HG02623 (cell line): ENCODE measurements around the gene TRIM65.
"Not testable (repeated sequence)": the region's sequence is repeated elsewhere in the genome, so short reads cannot be mapped to it uniquely, and the experiment has no call there.

ENCODE experiments used
- ATAC-seq: cut with Tn5 transposase; IDR thresholded peaks from one replicate; pipeline ENCODE4 v1.9.1; 2021; ENCODE audit warnings: moderate library complexity; ENCODE audit not compliant: unreplicated experiment

Gene TRIM65

GRCh38 chr17:75897160-75898019 is 639 bp upstream of the TRIM65 start:
- no peak for ATAC-seq

DNA sequence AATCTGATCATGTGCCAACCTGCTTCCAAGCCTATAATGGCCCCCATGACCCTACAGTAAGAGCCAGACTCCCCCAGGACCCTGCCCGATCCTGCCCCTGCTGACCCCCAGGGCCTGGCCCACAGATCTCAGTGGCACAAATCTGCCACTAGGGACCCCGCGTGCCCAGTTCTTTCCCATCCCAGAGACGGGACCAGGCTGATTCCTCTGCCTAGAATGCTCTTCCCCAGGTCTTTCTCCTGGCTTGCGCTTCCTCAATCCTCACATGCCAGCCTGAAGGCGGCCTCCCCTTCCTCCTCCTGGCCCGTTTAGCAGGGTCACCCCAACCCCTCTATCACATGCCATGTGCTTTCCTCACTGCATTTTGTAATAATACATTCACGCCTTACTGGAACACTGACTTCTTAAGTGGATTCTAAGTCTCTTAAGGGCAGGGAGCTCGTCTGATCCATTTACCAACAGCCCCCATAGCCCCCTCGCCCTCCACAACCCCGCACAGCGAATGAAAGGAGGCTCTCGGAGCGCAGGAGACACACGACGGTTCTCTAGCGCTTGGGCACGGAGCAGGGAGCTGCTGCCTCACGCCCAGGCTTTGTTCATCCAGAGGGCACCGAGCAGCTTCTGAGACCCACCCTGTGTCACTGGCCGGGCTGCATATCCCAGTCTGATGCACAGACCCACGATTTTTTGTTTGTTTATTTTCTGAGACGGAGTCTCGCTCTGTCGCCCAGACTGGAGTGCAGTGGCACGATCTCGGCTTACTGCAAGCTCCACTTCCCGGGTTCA is 1.2 kb downstream of the TRIM65 start:
- no peak for ATAC-seq

- no peak for ATAC-seq
These were observed 2.6 kb downstream of the TRIM65 start for GRCh38 chr17:75894049-75894733.

DNA sequence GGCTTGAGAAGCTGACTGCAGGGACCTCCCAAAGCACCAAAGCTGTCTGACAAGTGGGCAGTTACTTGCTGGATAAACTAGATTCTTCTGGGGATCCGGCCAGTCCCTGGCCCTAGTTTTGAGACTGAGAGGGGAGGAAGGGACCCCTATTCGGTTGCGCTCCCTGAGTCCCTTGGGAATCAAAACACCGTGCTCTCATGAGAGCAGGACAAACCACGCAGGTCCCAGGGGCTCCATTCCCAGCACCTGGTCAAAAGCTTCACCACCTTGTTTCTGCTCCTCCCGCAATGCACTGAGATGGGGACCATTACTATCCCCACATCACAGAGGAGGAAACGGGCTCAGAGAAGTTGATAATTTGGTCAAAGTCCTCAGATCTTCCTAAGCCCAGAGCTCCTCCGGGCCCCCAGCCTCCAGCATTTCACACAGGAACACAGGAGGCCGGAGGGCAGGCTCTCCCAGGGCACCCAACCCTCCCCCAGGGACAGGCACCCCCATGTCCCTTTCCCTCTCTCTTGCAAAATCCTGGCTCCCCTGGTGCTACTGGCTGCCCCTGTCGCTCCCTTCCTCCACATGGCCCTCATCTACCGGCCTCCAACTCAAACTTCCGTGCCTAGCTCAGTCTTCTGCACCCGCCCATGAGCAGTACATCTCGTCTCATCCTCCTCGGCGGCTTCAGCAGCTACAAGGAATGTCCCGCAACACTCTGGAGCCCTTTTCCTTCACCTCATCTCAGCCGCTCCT is 3.3 kb downstream of the TRIM65 start:
- ATAC-seq: no peak

- ATAC-seq: no peak
These were observed 4.1 kb downstream of the TRIM65 start for GRCh38 chr17:75892556-75893224.

DNA sequence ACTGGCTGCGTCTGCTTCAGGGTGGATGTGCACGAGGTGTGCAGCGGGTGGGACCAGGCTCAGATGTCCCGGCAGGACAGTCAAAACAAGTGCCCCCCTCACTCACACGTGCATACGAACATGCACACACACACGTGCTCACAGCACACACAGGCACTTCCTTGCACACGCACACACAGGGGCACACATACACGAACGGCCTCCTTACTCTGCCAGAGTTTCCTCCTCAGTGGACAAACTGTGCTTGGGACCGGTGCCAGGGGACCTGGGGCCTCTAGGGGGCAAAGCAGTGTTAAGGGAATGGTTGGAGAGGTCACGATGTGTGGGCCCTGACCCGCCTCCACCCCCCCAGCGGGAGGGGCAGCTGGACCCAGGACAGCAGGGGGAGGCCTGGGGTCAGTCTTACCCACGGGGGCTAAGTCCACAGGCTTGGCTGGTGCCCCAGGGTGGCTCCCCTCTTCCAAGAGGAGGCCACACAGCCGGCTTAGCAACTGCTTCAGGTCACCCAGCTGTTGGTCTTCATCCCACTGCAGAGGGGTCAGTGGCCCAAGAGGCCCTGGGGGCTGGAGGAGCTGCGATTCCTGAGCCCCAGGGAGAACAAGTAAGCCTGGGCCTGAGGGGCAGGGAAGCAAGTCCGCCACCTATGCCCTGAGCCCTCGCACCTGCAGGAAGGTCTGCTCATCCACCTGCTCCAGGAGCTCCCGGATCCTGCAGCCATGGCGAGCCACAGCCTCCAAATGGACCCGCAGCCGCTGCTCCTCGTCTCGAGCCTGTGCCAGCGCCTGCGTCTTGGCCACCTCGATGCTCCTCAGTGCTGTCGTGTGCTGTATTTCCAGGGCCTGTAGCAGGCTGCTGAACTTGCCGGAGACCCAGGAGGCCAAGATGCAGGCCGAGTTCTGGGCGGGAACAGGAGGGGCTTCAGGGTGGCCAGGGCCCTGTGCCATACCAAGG is 4.9 kb downstream of the TRIM65 start:
- no peak for ATAC-seq

DNA sequence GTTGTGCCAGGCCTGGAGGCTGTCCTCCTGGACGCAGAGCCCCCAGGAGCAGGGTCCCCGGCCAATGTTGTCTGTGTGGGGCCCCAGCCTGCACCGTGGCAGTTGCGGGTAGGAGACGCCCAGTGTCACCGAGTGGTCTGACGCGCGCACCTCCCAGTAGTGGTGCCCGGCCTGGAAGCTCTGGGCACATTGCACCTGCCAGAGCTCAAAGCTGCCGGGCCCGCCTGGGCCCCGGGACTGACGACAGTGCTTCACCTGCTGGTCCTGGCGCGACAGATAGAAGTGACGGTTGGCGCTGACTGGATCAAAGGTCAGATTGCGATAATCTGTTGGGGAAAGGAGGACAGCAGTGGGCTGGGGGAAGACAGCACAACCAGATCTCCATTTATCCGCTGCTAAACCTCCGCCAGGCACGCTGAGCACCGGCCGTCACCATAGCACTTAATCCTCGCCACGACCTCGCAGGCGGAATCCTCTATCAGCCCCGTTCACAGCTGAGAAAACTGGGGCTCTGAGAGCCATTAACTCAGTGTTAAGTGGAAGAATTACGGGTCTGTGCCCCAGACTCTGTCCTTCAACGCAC is 5.6 kb downstream of the TRIM65 start:
- ATAC-seq: no peak

- no peak for ATAC-seq
These were observed 7.3 kb downstream of the TRIM65 start for GRCh38 chr17:75889454-75889853.

DNA sequence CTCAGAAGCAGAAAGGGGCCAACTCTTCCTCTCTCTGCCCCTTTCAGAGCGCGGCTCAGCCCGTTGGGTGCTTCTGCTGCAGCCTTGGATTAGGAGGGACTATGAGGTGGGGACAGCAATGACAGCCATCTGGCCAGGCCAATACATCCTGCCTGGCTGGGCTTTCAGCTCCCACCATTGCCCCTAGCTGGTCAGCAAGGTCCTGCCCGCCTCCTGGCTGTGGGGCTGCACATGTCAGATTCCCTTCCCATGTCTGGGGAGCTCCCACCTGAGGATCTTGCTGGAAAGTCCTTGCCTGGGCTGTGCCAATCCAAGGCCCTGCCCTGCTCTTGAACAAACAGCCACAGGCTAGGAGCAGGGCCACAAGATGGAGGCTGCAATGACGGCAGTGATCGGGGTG is 8.3 kb downstream of the TRIM65 start:
- ATAC-seq: no peak

- ATAC-seq: not testable (repeated sequence)
These were observed 10.9 kb downstream of the TRIM65 start for GRCh38 chr17:75885860-75886259.

DNA sequence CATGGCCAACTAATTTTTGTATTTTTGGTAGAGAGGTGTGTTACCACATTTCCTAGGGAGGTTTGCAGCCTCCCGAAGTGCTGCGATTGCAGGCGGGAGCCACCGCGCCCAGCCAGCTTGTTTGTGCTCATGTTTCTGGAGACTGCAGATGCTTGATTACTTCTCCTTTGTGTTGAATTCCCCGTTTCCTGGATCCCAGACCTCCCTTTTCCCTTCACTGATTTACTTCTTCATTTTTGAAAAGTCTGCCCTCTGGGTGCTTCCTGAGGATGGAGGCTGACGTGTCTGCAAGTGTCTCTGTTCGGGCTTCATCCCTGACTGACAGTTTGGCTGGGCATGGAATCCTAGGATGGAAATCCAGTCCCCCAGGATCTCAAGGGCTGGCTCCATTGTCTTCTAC is 11.3 kb downstream of the TRIM65 start:
- no peak for ATAC-seq

DNA sequence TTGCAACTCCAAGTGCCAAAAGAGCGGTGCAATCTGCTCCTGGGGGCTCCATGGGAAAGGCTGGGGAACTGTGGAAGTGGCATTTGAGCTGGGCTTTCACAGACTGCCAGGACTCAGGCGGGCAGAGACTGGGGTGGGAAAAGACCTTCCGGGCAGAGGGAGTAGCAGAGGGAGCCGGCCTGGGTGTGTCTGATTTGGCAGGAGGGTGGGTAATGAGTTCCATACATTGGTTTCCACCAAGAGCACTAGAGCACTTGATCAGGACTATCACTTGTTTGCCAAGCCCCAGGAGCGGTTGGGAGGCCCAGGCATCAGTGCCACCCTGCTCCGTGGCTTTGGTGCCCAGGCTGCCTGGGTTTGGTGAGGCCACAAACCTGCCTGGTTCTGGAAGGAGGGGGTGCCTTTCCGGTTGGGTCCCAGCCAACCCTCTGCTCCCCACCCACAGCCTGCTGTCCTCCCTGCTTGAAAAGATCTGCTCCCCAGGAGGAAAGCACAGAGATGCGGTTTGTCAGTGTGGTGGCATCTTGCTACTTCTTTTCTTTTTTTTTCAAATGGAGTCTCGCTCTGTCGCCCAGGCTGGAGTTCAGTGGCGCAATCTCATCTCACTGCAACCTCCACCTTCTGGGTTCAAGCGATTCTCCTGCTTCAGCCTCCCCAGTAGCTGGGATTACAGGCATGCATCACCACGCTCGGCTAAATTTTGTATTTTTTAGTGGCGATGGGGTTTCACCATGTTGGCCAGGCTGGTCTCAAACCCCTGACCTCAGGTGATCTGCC is 14.9 kb downstream of the TRIM65 start:
- ATAC-seq: no peak

- no peak for ATAC-seq
These were observed 16.5 kb downstream of the TRIM65 start for GRCh38 chr17:75880266-75880665.

DNA sequence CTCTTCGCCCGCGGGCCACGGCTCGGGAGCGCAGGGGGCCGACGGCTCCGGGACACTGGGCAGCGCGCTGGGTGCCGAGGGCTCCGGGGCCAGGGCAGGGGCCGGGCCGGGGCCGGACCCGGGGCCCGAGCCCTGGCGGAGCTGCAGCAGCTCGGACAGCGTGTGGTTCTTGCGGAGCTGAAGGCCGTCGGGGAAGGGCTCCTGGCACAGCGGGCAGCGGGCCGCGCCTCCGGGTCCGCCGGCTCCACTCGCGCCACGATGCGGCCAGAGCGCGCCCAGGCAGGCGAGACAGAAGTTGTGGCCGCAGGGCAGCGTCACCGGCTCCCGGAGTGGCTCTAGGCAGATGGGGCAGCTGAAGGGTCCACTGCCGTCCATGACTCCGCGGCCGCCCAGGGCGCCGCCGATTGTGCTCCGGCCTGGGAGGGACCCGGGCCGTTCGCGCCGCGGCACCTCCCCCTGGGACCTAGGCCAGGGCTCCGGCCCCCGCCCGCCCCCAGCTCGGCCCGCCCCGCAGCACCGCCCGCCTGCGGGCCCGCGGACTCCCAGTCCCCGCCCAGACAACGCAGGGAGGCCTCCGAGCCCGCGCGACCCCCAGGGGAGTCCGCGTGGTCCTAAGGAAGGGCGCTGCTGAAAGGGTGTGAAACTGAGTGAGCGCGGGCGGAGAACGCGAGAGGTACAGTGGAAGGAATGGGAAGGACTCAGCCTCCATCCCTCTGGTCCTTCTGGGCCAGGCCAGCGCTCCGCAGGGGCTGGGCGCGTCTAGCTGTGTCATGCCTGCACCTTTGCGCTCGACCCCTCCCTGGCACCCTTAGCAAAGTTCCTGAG is 18.4 kb downstream of the TRIM65 start, which contains the start of gene TRIM47:
Gene TRIM47 (minus strand): TSS at position 408 of the 825 bp plus-strand sequence. CDS start 33 bp downstream, at position 375.
- ATAC-seq: no peak

GRCh38 chr17:75877752-75878173 is 19.0 kb downstream of the TRIM65 start:
- no peak for ATAC-seq

GRCh38 chr17:75876938-75877751 is 19.6 kb downstream of the TRIM65 start:
- ATAC-seq: no peak
